GM12878 (cell line): ENCODE results near the gene KTI12. TPM values are rescaled to one million over a fixed set of nuclear protein-coding genes. Genes with fewer than 3 reads are reported as not detected.
A peak's percentile ranks its signal among the peaks of the same experiment; 100 is the strongest.
"Not testable (repeated sequence)": the region's sequence is repeated elsewhere in the genome, so short reads cannot be mapped to it uniquely, and the experiment has no call there.

ENCODE experiments used
- ATAC-seq: fragments of 200-7000 bp; cut with Tn5 transposase; 3 replicates; pipeline ENCODE4 v1.9.1; 2020; ENCODE audit warnings: mild to moderate bottlenecking, moderate library complexity
- BruUV-seq: library from RNA; stranded (reverse); fragments of 400-500 nt; replicated peaks from 2 replicates; lab custom pipeline; 2021; lab: Mats Ljungman, UMichigan
- CTCF ChIA-PET: fragments of 300-600 bp; sonication (Branson Sonifier 250); formaldehyde crosslinking; extraction: SDS; loops from one replicate; lab custom pipeline; 2021; ENCODE audit warnings: inconsistent platforms; lab: Yijun Ruan, JAX
- POLR2A ChIA-PET: fragments of 350-600 bp; formaldehyde crosslinking; extraction: SDS; loops from one replicate; lab custom pipeline; 2021; ENCODE audit warnings: inconsistent platforms; lab: Charles Lee
- RAD21 ChIA-PET: fragments of 300-600 bp; sonication (Branson Sonifier 250); formaldehyde crosslinking; loops from one replicate; lab custom pipeline; 2023; ENCODE audit warnings: antibody characterized with exemption; ENCODE audit not compliant: unreplicated experiment; lab: Charles Lee
- SMC1A ChIA-PET: fragments of 300-600 bp; sonication (Branson Sonifier 250); formaldehyde crosslinking; loops from one replicate; lab custom pipeline; 2023; ENCODE audit not compliant: unreplicated experiment, uncharacterized antibody; lab: Charles Lee
- DNase-seq: peaks from one replicate; pipeline ENCODE4 v3.0.0-alpha.2; 2011; ENCODE audit warnings: low read depth, low spot score
- FAIRE-seq: peaks from 3 replicates; lab custom pipeline; 2011; peaks lifted over from hg19 to GRCh38; lab: Jason Lieb, UNC
- H2AFZ ChIP-seq: 2 replicates; pipeline ENCODE4 v1.6.0; 2011; ENCODE audit warnings: low read depth, low read length, control low read depth; ENCODE audit not compliant: control insufficient read depth
- H3K27ac ChIP-seq: 2 replicates; pipeline ENCODE4 v1.5.1; 2011; ENCODE audit warnings: control low read depth; ENCODE audit not compliant: control insufficient read depth, insufficient read depth
- H3K27me3 ChIP-seq, 2 experiments: replicated peaks in 1 of 2; 2 replicates each; pipeline versions ENCODE4 v1.6.0 to v1.6.1; 2011; ENCODE audit warnings: low read length in 1 of 2; ENCODE audit not compliant: control insufficient read depth in 2 of 2, insufficient read depth in 2 of 2
- H3K36me3 ChIP-seq, 2 experiments: 2 replicates each; pipeline ENCODE4 v1.5.1; 2011; ENCODE audit warnings: low read length in 1 of 2; ENCODE audit not compliant: control insufficient read depth in 2 of 2, insufficient read depth in 2 of 2
- H3K4me1 ChIP-seq: 2 replicates; pipeline ENCODE4 v1.6.1; 2011; ENCODE audit warnings: mild to moderate bottlenecking, low read length, moderate library complexity, mixed read lengths; ENCODE audit not compliant: control insufficient read depth, insufficient read depth
- H3K4me2 ChIP-seq: 2 replicates; pipeline ENCODE4 v1.6.0; 2011; ENCODE audit warnings: control low read depth; ENCODE audit not compliant: control insufficient read depth, insufficient read depth
- H3K4me3 ChIP-seq: fragments of 200-600 bp; sonication (generic); 2 replicates; pipeline ENCODE4 v1.5.1; 2016
- H3K79me2 ChIP-seq: 2 replicates; pipeline ENCODE4 v1.6.0; 2011; ENCODE audit warnings: low read length; ENCODE audit not compliant: control insufficient read depth, insufficient read depth
- H3K9ac ChIP-seq: 2 replicates; pipeline ENCODE4 v1.8.0; 2011; ENCODE audit warnings: low read length, control low read depth, mixed read lengths; ENCODE audit not compliant: control insufficient read depth, insufficient read depth
- H3K9me3 ChIP-seq: replicated peaks from 3 replicates; pipeline ENCODE4 v1.5.1; 2011; ENCODE audit warnings: mild to moderate bottlenecking, low read length; ENCODE audit not compliant: control insufficient read depth, insufficient read depth
- H4K20me1 ChIP-seq: 2 replicates; pipeline ENCODE4 v1.6.0; 2011; ENCODE audit not compliant: control insufficient read depth, insufficient read depth
- CHD4 ChIP-seq: fragments of 200-600 bp; sonication (generic); IDR thresholded peaks from 2 replicates; pipeline ENCODE4 v1.6.1; 2016; ENCODE audit warnings: mild to moderate bottlenecking
- KAT2A ChIP-seq: conservative IDR thresholded peaks from 2 replicates; pipeline ENCODE4 v1.6.1; 2011; ENCODE audit warnings: low read depth, low read length; ENCODE audit not compliant: control insufficient read depth
- NBN ChIP-seq: fragments of 450-650 bp; IDR thresholded peaks from 2 replicates; pipeline ENCODE4 v1.6.1; 2016
- NR2C2 ChIP-seq: IDR thresholded peaks from 2 replicates; pipeline ENCODE4 v1.6.1; 2011; ENCODE audit warnings: borderline replicate concordance, low read depth; ENCODE audit not compliant: control insufficient read depth, insufficient read length
- RCOR1 ChIP-seq: conservative IDR thresholded peaks from 2 replicates; pipeline ENCODE4 v1.6.1; 2012; ENCODE audit warnings: low read depth, low read length, improper control_type of control experiment
- WGBS: methylation state at CpG from one replicate; pipeline ENCODE4 v1.1.6; 2016; ENCODE audit warnings: low lambda C conversion rate; ENCODE audit not compliant: insufficient replicate concordance, insufficient coverage; ENCODE audit errors: missing lambda C conversion rate; 5-methylcytosine and 5-hydroxymethylcytosine counted together
- in situ Hi-C: fragments of 300-500 bp; cut with MboI; formaldehyde crosslinking; loops from 9 replicates; pipeline ENCODE4 v1.14.3; 2018; ENCODE audit warnings: mixed read lengths
- intact Hi-C: fragments of 100-400 bp; cut with micrococcal nuclease; formaldehyde crosslinking; loops from one replicate; pipeline ENCODE4 v1.14.2; 2022; ENCODE audit not compliant: unreplicated experiment
- polyA plus RNA-seq, 11 experiments: library from polyadenylated mRNA; depleted of rRNA in 4 of 11; unstranded in 6 of 11; stranded (reverse) in 5 of 11; fragments of >200 nt; fragmentation: Nextera tagmentation in 4 of 11; fragmentation: Illumina TruSeq in 1 of 11; extraction: Ambion mirVana in 4 of 11; extraction: Trizol in 1 of 11; gene quantifications; 1 replicate in 1 of 11; 2 replicates in 10 of 11; pipeline versions ENCODE4 v1.2.1 to v1.2.3, GENCODE V29; 2011 to 2016; ENCODE audit warnings: inconsistent platforms in 2 of 11, missing spikeins in 2 of 11, low read depth in 1 of 11
- total RNA-seq, 4 experiments: library from RNA; depleted of rRNA in 3 of 4; stranded (reverse); fragments of >200 nt in 3 of 4; fragmentation: Illumina TruSeq in 1 of 4; extraction: Trizol in 1 of 4; gene quantifications; 2 replicates each; pipeline versions ENCODE4 v1.2.1 to v1.2.3, GENCODE V29; 2013 to 2021
- TF ChIP-seq, protein P1 (sequence below): fragments of 450-650 bp; IDR thresholded peaks from 2 replicates; pipeline ENCODE4 v1.6.1; 2017; ENCODE audit warnings: mild to moderate bottlenecking, low read depth, inconsistent platforms; ENCODE audit not compliant: poor library complexity, severe bottlenecking

KTI12 gene
- total and polyA plus RNA-seq, 10 of the 15 experiments (the other 5 are each of a cell fraction or from before 2014, with no cell fraction given) = 2.7 to 32.4 (median 17.6) TPM

DNA sequence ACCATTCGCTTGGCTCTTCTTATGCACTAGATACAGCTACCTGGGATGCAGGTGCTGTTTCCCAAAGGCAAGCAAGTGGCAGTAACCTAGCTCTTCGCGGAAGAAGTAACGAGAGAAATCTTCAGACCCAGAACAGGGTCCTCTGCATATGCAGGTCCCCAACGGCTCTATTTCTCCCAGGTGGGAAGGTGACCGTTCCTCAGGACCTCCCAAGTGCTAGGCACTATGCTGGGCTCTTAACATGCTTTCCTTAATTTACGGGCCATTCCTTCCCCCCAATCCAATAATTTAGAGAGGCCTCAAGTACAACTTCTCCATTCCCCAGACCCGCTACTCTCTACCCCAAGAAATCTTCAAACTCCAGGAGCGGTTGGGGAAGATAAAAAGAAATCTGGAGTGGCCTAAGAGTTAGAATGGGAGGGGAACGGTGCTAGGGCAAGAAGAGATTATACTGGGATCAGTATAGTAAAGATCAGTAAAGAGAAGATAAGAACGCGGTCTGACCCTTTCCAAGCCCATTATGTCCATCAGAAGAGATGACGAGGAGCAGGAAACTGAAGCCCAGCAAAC, 21.0 kb upstream of the KTI12 start (continued):
- no peak for TF ChIP-seq NBN
- TF ChIP-seq KAT2A = no peak
- TF ChIP-seq, all 136 proteins: peak for 0

DNA sequence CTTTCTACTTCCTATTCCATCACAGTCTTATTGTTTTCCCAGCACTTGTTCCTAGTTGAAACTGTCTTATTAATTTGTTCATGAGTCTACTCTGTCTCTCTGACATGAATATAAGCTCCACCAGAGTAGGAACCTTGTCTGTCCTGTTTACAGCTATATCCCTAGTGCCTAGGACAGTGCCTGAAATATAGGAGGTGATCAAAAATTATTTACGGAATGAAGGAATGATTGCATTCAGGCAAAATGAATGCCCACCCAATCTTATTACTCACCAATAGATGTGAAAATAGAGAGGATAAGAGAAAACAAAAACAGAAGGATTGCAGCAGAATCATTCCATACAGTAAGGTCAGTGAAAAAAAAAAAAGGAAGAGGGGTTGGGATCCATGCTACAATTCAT, 20.3 kb upstream of the KTI12 start:
- no peak overlapping the region for H3K27ac ChIP-seq
- ATAC-seq (no peak), FAIRE-seq (no peak), DNase-seq (no peak)
- H2AFZ ChIP-seq = no peak overlapping the region
- H3K36me3 ChIP-seq = no peaks in the 10 kb centered on the region
- in situ Hi-C loops (no loop called here), intact Hi-C loops (no loop called here)
- CTCF ChIA-PET = interaction anchor here (0.9 to 3.0 kb wide), 3 partner anchors 16 to 243 kb away, joined by 3 to 13 read pairs (median 10); partner anchors contain the start of gene KTI12
- no peaks in the 10 kb centered on the region for H3K9me3 ChIP-seq
- peak overlapping the region; percentile 85 for H3K4me3 ChIP-seq
- peak overlapping the region; percentile 77 for H3K4me2 ChIP-seq
- no TSS peak for BruUV-seq
- POLR2A ChIA-PET = interaction anchor here (0.6 to 1.1 kb wide), 3 partner anchors 20 to 1355 kb away, joined by 4 to 5 read pairs (median 5); partner anchors contain the start of gene KTI12
- no peaks in the 10 kb centered on the region for H4K20me1 ChIP-seq
- RAD21 ChIA-PET = interaction anchor here (0.6 to 1.0 kb wide), 2 partner anchors 43 to 156 kb away, joined by 3 read pairs; no protein-coding TSS in a partner anchor
- H3K79me2 ChIP-seq = peaks cover 53% of the 10 kb centered on the region
- peaks cover 4% of the 10 kb centered on the region; the same call in 1 of the 2 replicates for H3K4me1 ChIP-seq
- SMC1A ChIA-PET = interaction anchor here (0.7 to 1.8 kb wide), 2 partner anchors 24 to 25 kb away, joined by 3 to 5 read pairs; no protein-coding TSS in a partner anchor
- WGBS = 100% methylated on average over 1 of the region's 1 CpG
- no peak overlapping the region; the same call in 1 of the 2 replicates for H3K9ac ChIP-seq
- no peak for TF ChIP-seq CHD4
- TF ChIP-seq RCOR1 = no peak
- TF ChIP-seq, protein P1, sequence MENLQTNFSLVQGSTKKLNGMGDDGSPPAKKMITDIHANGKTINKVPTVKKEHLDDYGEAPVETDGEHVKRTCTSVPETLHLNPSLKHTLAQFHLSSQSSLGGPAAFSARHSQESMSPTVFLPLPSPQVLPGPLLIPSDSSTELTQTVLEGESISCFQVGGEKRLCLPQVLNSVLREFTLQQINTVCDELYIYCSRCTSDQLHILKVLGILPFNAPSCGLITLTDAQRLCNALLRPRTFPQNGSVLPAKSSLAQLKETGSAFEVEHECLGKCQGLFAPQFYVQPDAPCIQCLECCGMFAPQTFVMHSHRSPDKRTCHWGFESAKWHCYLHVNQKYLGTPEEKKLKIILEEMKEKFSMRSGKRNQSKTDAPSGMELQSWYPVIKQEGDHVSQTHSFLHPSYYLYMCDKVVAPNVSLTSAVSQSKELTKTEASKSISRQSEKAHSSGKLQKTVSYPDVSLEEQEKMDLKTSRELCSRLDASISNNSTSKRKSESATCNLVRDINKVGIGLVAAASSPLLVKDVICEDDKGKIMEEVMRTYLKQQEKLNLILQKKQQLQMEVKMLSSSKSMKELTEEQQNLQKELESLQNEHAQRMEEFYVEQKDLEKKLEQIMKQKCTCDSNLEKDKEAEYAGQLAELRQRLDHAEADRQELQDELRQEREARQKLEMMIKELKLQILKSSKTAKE = no peak
- no peak for TF ChIP-seq NR2C2
- H3K27me3 ChIP-seq = no peaks in the 10 kb centered on the region

DNA sequence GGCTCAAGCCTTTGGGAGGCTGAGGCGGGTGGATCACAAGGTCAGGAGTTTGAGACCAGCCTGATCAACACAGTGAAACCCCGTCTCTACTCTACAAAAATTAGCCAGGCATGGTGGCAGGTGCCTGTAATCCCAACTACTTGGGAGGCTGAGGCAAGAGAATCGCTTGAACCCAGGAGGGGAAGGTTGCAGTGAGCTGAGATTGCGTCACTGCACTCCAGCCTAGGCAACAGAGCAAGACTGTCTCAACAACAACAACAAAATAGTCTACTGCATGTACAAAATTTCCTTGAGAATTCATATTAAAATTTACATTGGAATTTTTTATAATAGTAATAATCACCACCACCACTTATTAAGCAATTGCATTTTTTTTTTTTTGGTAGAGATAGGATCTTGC, 15.7 kb upstream of the KTI12 start:
- H3K9me3 ChIP-seq, ATAC-seq, H3K9ac ChIP-seq, FAIRE-seq, in situ Hi-C loops, intact Hi-C loops, H3K4me2 ChIP-seq, H3K36me3 ChIP-seq, RAD21 ChIA-PET, H3K4me1 ChIP-seq, BruUV-seq, H2AFZ ChIP-seq, H4K20me1 ChIP-seq, H3K27ac ChIP-seq, H3K4me3 ChIP-seq, H3K27me3 ChIP-seq, DNase-seq: not testable (repeated sequence)
- ChIA-PET CTCF (interaction anchor here (1.6 to 4.8 kb wide), 2 partner anchors 11 to 152 kb away, joined by 3 to 17 read pairs; no protein-coding TSS in a partner anchor), POLR2A (interaction anchor here (1.7 kb wide), 1 partner anchor 10 kb away, joined by 4 read pairs; no protein-coding TSS in a partner anchor), SMC1A (interaction anchor here (0.7 to 3.1 kb wide), 6 partner anchors 10 to 153 kb away, joined by 3 to 13 read pairs (median 4); partner anchors contain the start of gene KTI12)
- 78% methylated on average over 4 of the region's 4 CpGs for WGBS
- peaks cover 13% of the 10 kb centered on the region for H3K79me2 ChIP-seq
